Measurements from ENCODE around the gene RASL10A. TPM values are rescaled to one million over a fixed set of nuclear protein-coding genes. Genes with fewer than 3 reads are reported as not detected.

Gene RASL10A
- total RNA-seq, 1 experiment from 2014 or later, result not detected

- in situ Hi-C loops (cut with HindIII; ENCODE audit: low pct_unique_long_range_greater_than_20kb, low sequenced_read_pairs), result no loop called here
- no peak for DNase-seq (ENCODE audit: low read depth)
Measured at GRCh38 chr22:29328055-29328454, 12.6 kb upstream of the RASL10A start.

GRCh38 chr22:29327089-29327764 lies 11.7 kb upstream of the RASL10A start:
- in situ Hi-C loops (cut with HindIII; ENCODE audit: low pct_unique_long_range_greater_than_20kb, low sequenced_read_pairs), result no loop called here
- no peak for DNase-seq (ENCODE audit: low read depth)

GRCh38 chr22:29326481-29326880 lies 11.0 kb upstream of the RASL10A start:
- in situ Hi-C loops (cut with HindIII; ENCODE audit: low pct_unique_long_range_greater_than_20kb, low sequenced_read_pairs), result no loop called here
- DNase-seq (ENCODE audit: low read depth), result no peak

GRCh38 chr22:29325785-29326315 lies 10.4 kb upstream of the RASL10A start:
- no peak for DNase-seq (ENCODE audit: low read depth)
- in situ Hi-C loops (cut with HindIII; ENCODE audit: low pct_unique_long_range_greater_than_20kb, low sequenced_read_pairs), result no loop called here

GRCh38 chr22:29325356-29325755 lies 9.9 kb upstream of the RASL10A start:
- DNase-seq (ENCODE audit: low read depth), result no peak
- in situ Hi-C loops (cut with HindIII; ENCODE audit: low pct_unique_long_range_greater_than_20kb, low sequenced_read_pairs), result no loop called here

- DNase-seq (ENCODE audit: low read depth), result no peak
- in situ Hi-C loops (cut with HindIII; ENCODE audit: low pct_unique_long_range_greater_than_20kb, low sequenced_read_pairs), result no loop called here
Measured at GRCh38 chr22:29323641-29324040, 8.1 kb upstream of the RASL10A start.

GRCh38 chr22:29320546-29320945 lies 5.0 kb upstream of the RASL10A start:
- in situ Hi-C loops (cut with HindIII; ENCODE audit: low pct_unique_long_range_greater_than_20kb, low sequenced_read_pairs), result no loop called here
- DNase-seq (ENCODE audit: low read depth), result no peak

GRCh38 chr22:29319072-29319471 lies 3.6 kb upstream of the RASL10A start:
- in situ Hi-C loops (cut with HindIII; ENCODE audit: low pct_unique_long_range_greater_than_20kb, low sequenced_read_pairs), result no loop called here
- DNase-seq (ENCODE audit: low read depth), result no peak

GRCh38 chr22:29317827-29318454 lies 2.4 kb upstream of the RASL10A start:
- in situ Hi-C loops (cut with HindIII; ENCODE audit: low pct_unique_long_range_greater_than_20kb, low sequenced_read_pairs), result no loop called here
- DNase-seq (ENCODE audit: low read depth), result no peak

- in situ Hi-C loops (cut with HindIII; ENCODE audit: low pct_unique_long_range_greater_than_20kb, low sequenced_read_pairs), result no loop called here
- no peak for DNase-seq (ENCODE audit: low read depth)
Measured at GRCh38 chr22:29316141-29316828, 788 bp upstream of the RASL10A start.

- in situ Hi-C loops (cut with HindIII; ENCODE audit: low pct_unique_long_range_greater_than_20kb, low sequenced_read_pairs), result no loop called here
- no peak for DNase-seq (ENCODE audit: low read depth)
Measured at GRCh38 chr22:29314537-29315285, 786 bp downstream of the RASL10A start.

- no peak for DNase-seq (ENCODE audit: low read depth)
- in situ Hi-C loops (cut with HindIII; ENCODE audit: low pct_unique_long_range_greater_than_20kb, low sequenced_read_pairs), result no loop called here
Measured at GRCh38 chr22:29313576-29314466, 1.7 kb downstream of the RASL10A start.

- DNase-seq (ENCODE audit: low read depth), result no peak
- in situ Hi-C loops (cut with HindIII; ENCODE audit: low pct_unique_long_range_greater_than_20kb, low sequenced_read_pairs), result no loop called here
Measured at GRCh38 chr22:29313126-29313575, 2.3 kb downstream of the RASL10A start.

- no peak for DNase-seq (ENCODE audit: low read depth)
- in situ Hi-C loops (cut with HindIII; ENCODE audit: low pct_unique_long_range_greater_than_20kb, low sequenced_read_pairs), result no loop called here
Measured at GRCh38 chr22:29312218-29313125, 3.0 kb downstream of the RASL10A start.

- in situ Hi-C loops (cut with HindIII; ENCODE audit: low pct_unique_long_range_greater_than_20kb, low sequenced_read_pairs), result no loop called here
- DNase-seq (ENCODE audit: low read depth), result no peak
Measured at GRCh38 chr22:29311464-29312217, 3.9 kb downstream of the RASL10A start.

GRCh38 chr22:29310863-29311339 lies 4.6 kb downstream of the RASL10A start:
- in situ Hi-C loops (cut with HindIII; ENCODE audit: low pct_unique_long_range_greater_than_20kb, low sequenced_read_pairs), result no loop called here
- DNase-seq (ENCODE audit: low read depth), result peak; percentile 95
